ENCODE data around the gene CST3.

DNA sequence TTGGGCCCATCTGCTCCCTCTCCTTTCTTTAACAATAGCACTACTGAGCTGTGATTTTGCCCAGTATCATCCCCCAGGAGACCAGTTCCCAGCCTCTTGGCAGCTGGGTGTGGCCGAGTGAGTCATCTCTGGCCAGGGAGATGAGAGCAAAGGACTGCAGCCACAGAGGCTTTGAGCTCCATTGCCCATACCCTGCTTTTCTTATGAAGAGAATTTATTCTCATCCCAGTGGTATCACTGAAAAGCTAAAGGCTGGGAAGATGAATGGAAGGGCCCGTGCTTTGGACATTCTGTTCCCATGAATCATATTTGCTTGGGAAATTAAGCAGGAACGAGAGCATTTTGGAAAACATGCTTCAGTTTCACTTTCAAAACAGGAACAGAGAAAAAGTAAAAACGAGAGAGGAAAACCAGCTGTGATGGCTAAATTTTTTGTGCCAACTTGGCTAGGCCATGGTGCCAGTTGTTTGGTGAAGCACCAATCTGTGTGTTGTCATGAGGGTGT is 14.9 kb downstream of the CST3 start:
- TF ChIP-seq ZNF558 (tag by site-specific recombination; IDR thresholded peaks at IDR 0.05) (no peak), SP7 (tag by site-specific recombination; IDR thresholded peaks at IDR 0.05) (no peak), ZNF292 (tag by site-specific recombination; IDR thresholded peaks at IDR 0.05; ENCODE audit: borderline replicate concordance, low read depth) (no peak), ZBTB44 (tag by site-specific recombination; IDR thresholded peaks at IDR 0.05) (no peak), ZNF146 (tag by site-specific recombination; IDR thresholded peaks at IDR 0.05) (no peak), ZNF24 (tag by site-specific recombination; IDR thresholded peaks at IDR 0.05) (no peak)
- TF ChIP-seq, protein P1, sequence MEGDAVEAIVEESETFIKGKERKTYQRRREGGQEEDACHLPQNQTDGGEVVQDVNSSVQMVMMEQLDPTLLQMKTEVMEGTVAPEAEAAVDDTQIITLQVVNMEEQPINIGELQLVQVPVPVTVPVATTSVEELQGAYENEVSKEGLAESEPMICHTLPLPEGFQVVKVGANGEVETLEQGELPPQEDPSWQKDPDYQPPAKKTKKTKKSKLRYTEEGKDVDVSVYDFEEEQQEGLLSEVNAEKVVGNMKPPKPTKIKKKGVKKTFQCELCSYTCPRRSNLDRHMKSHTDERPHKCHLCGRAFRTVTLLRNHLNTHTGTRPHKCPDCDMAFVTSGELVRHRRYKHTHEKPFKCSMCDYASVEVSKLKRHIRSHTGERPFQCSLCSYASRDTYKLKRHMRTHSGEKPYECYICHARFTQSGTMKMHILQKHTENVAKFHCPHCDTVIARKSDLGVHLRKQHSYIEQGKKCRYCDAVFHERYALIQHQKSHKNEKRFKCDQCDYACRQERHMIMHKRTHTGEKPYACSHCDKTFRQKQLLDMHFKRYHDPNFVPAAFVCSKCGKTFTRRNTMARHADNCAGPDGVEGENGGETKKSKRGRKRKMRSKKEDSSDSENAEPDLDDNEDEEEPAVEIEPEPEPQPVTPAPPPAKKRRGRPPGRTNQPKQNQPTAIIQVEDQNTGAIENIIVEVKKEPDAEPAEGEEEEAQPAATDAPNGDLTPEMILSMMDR (tag by site-specific recombination; IDR thresholded peaks at IDR 0.05), result no peak
